Stimulated activated effector memory CD8-positive, alpha-beta T cell treated with anti-CD3 and anti-CD28 coated beads, Interleukin-12 subunit alpha, Interleukin-12 subunit beta, amount 100 ng/mL, for 72 hours (primary cell): ENCODE measurements around the gene APPBP2.

Experiments used
- ATAC-seq: fragments of 150-1000 bp; cut with Tn5 transposase; 2 replicates; pipeline ENCODE4 v1.10.0; 2021
- DNase-seq, 2 donors: peaks; one replicate each; pipeline ENCODE4 v3.0.0; 2021 to 2022; ENCODE audit warnings: low spot score in 2 of 2
- H3K27ac Mint-ChIP-seq: one replicate; pipeline ENCODE4 v1.8.0; 2022; ENCODE audit warnings: mild to moderate bottlenecking, mixed read lengths
- H3K36me3 Mint-ChIP-seq: one replicate; pipeline ENCODE4 v1.8.0; 2022; ENCODE audit warnings: mild to moderate bottlenecking, mixed read lengths
- H3K4me1 Mint-ChIP-seq: one replicate; pipeline ENCODE4 v1.8.0; 2022; ENCODE audit warnings: mixed read lengths
- H3K4me3 Mint-ChIP-seq: one replicate; pipeline ENCODE4 v1.8.0; 2022; ENCODE audit warnings: mild to moderate bottlenecking, mixed read lengths
- H3K9me3 Mint-ChIP-seq: one replicate; pipeline ENCODE4 v1.8.0; 2022; ENCODE audit warnings: mixed read lengths

Gene APPBP2

GRCh38 chr17:60542071-60542470 lies 16.0 kb upstream of the APPBP2 start:
- no peak overlapping the region for H3K27ac Mint-ChIP-seq
- no peaks in the 10 kb centered on the region for H3K36me3 Mint-ChIP-seq
- no peak for DNase-seq
- no peaks in the 10 kb centered on the region for H3K9me3 Mint-ChIP-seq
- H3K4me3 Mint-ChIP-seq: no peak overlapping the region
- no peaks in the 10 kb centered on the region for H3K4me1 Mint-ChIP-seq
- ATAC-seq: no peak

GRCh38 chr17:60540460-60540859 lies 14.4 kb upstream of the APPBP2 start:
- ATAC-seq (no peak), DNase-seq (no peak)
- Mint-ChIP-seq H3K4me3 (no peak overlapping the region), H3K4me1 (no peaks in the 10 kb centered on the region), H3K9me3 (no peaks in the 10 kb centered on the region), H3K36me3 (no peaks in the 10 kb centered on the region), H3K27ac (no peak overlapping the region)

- no peak overlapping the region for H3K27ac Mint-ChIP-seq
- H3K4me1 Mint-ChIP-seq: no peaks in the 10 kb centered on the region
- no peak overlapping the region for H3K4me3 Mint-ChIP-seq
- no peaks in the 10 kb centered on the region for H3K36me3 Mint-ChIP-seq
- no peak for DNase-seq
- ATAC-seq: no peak
- H3K9me3 Mint-ChIP-seq: no peaks in the 10 kb centered on the region
Measured at GRCh38 chr17:60539807-60540206, 13.8 kb upstream of the APPBP2 start.

DNA sequence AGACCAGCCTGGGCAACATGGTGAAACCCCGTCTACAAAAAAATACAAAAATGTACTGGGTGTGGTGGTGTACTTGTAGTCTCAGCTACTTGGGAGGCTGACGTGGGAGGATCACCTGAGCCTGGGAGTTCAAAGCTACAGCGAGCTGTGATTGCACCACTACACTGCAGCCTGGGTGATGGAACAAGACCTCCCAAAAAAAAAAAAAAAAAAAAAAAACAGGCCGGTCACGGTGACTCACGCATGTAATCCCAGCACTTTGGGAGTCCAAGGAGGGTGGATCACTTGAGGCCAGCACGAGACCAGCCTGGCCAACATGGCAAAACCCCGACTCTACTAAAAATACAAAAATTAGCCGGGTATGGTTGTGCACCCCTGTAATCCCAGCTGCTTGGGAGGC lies 12.7 kb upstream of the APPBP2 start:
- ATAC-seq: no peak
- no peaks in the 10 kb centered on the region for H3K36me3 Mint-ChIP-seq
- no peaks in the 10 kb centered on the region for H3K9me3 Mint-ChIP-seq
- H3K27ac Mint-ChIP-seq: no peak overlapping the region
- no peak for DNase-seq
- H3K4me1 Mint-ChIP-seq: no peaks in the 10 kb centered on the region
- no peak overlapping the region for H3K4me3 Mint-ChIP-seq

GRCh38 chr17:60535382-60536279 lies 9.6 kb upstream of the APPBP2 start:
- H3K4me1 Mint-ChIP-seq: no peaks in the 10 kb centered on the region
- H3K4me3 Mint-ChIP-seq: no peak overlapping the region
- H3K36me3 Mint-ChIP-seq: no peaks in the 10 kb centered on the region
- no peak for ATAC-seq
- no peaks in the 10 kb centered on the region for H3K9me3 Mint-ChIP-seq
- no peak overlapping the region for H3K27ac Mint-ChIP-seq
- no peak for DNase-seq

- Mint-ChIP-seq H3K27ac (no peak overlapping the region), H3K36me3 (no peaks in the 10 kb centered on the region), H3K9me3 (no peaks in the 10 kb centered on the region), H3K4me1 (no peaks in the 10 kb centered on the region), H3K4me3 (no peak overlapping the region)
- DNase-seq (no peak), ATAC-seq (no peak)
Measured at GRCh38 chr17:60534613-60535157, 8.6 kb upstream of the APPBP2 start.

- Mint-ChIP-seq H3K9me3 (no peaks in the 10 kb centered on the region), H3K27ac (no peak overlapping the region), H3K36me3 (no peaks in the 10 kb centered on the region), H3K4me3 (no peak overlapping the region), H3K4me1 (no peaks in the 10 kb centered on the region)
- no peak for ATAC-seq
- no peak for DNase-seq
Measured at GRCh38 chr17:60534010-60534555, 8.0 kb upstream of the APPBP2 start.

DNA sequence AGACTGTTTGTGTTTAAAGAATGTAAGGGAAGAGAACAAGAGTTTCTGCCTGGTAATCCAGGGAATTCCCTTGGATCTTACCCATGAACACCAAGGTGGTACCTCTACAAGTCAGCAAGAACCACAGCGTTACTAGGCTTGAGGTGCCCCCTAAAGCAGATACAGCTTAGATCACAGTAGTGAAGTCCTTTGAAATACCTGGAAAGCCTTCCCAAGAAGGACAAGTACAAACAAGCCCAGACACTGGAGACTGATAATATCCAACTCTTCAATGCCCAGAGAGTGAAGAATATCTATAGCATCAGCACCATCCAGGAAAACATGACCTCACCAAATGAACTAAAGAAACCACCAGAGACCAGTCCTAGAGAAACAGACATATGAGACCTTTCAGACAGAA lies 3.8 kb upstream of the APPBP2 start:
- peaks cover 11% of the 10 kb centered on the region for H3K36me3 Mint-ChIP-seq
- no peaks in the 10 kb centered on the region for H3K9me3 Mint-ChIP-seq
- no peak for DNase-seq
- H3K4me1 Mint-ChIP-seq: peaks cover 6% of the 10 kb centered on the region
- no peak overlapping the region for H3K4me3 Mint-ChIP-seq
- H3K27ac Mint-ChIP-seq: no peak overlapping the region
- ATAC-seq: no peak

DNA sequence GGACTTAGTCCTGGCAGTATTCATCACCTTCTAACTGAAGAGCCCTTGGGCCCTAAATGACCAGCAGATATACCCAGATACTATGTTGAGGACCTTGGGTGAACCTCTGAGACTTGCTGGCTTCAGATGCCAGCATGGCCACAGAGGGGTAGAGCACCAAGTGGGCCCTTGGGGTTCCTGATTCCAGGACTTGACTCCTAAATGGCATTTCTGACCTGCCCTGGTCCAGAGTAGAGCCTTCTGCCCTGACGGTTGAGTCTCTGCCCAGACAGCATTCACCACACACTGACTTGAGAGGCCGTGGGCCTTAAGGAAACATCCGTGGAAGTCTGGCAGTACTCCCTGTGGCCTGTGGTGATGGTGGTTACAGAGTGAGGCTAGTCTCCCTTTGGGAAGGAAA lies 2.8 kb upstream of the APPBP2 start:
- ATAC-seq (no peak), DNase-seq (no peak)
- Mint-ChIP-seq H3K4me3 (no peak overlapping the region), H3K36me3 (peaks cover 12% of the 10 kb centered on the region), H3K27ac (no peak overlapping the region), H3K9me3 (no peaks in the 10 kb centered on the region), H3K4me1 (peaks cover 11% of the 10 kb centered on the region)

GRCh38 chr17:60527701-60528100 lies 1.7 kb upstream of the APPBP2 start:
- H3K27ac Mint-ChIP-seq: no peak overlapping the region
- no peaks in the 10 kb centered on the region for H3K9me3 Mint-ChIP-seq
- H3K4me1 Mint-ChIP-seq: peaks cover 16% of the 10 kb centered on the region
- H3K4me3 Mint-ChIP-seq: no peak overlapping the region
- peaks cover 12% of the 10 kb centered on the region for H3K36me3 Mint-ChIP-seq
- ATAC-seq: no peak
- DNase-seq: no peak

GRCh38 chr17:60526726-60527125 lies 684 bp upstream of the APPBP2 start:
- DNase-seq: no peak
- Mint-ChIP-seq H3K36me3 (peaks cover 12% of the 10 kb centered on the region), H3K4me1 (peaks cover 24% of the 10 kb centered on the region), H3K27ac (peak overlapping the region; percentile 99), H3K9me3 (no peaks in the 10 kb centered on the region), H3K4me3 (peak overlapping the region; percentile 98)
- ATAC-seq: no peak

DNA sequence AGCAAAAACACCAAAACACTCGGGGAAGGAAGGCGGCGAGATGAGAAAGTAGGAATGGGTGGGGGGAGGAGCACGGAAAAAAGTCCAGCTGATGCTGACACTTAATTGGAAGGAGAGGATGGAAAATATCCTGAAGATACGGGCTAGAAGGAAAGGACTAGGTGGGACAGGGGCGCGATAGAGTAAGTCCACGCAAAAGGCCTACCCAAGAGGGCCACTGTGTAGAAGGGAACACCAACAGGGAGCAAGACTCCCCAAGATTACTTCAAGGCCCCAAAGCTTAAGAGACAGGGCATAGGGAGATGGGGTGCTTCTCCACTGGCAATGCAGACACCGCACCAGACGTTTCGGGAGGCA lies 736 bp downstream of the APPBP2 start:
- no peak for ATAC-seq
- Mint-ChIP-seq H3K9me3 (no peaks in the 10 kb centered on the region), H3K36me3 (peaks cover 19% of the 10 kb centered on the region), H3K4me1 (peaks cover 34% of the 10 kb centered on the region), H3K27ac (peak overlapping the region; percentile 99), H3K4me3 (peak overlapping the region; percentile 98)
- no peak for DNase-seq

GRCh38 chr17:60524463-60525327 lies 1.3 kb downstream of the APPBP2 start:
- Mint-ChIP-seq H3K4me3 (peak overlapping the region; percentile 98), H3K4me1 (peaks cover 34% of the 10 kb centered on the region), H3K36me3 (peaks cover 25% of the 10 kb centered on the region), H3K27ac (peak overlapping the region; percentile 99), H3K9me3 (no peaks in the 10 kb centered on the region)
- no peak for ATAC-seq
- no peak for DNase-seq

GRCh38 chr17:60523822-60524221 lies 2.2 kb downstream of the APPBP2 start:
- Mint-ChIP-seq H3K4me3 (peak overlapping the region; percentile 98), H3K36me3 (peaks cover 34% of the 10 kb centered on the region), H3K27ac (no peak overlapping the region), H3K9me3 (no peaks in the 10 kb centered on the region), H3K4me1 (peaks cover 34% of the 10 kb centered on the region)
- no peak for ATAC-seq
- no peak for DNase-seq

DNA sequence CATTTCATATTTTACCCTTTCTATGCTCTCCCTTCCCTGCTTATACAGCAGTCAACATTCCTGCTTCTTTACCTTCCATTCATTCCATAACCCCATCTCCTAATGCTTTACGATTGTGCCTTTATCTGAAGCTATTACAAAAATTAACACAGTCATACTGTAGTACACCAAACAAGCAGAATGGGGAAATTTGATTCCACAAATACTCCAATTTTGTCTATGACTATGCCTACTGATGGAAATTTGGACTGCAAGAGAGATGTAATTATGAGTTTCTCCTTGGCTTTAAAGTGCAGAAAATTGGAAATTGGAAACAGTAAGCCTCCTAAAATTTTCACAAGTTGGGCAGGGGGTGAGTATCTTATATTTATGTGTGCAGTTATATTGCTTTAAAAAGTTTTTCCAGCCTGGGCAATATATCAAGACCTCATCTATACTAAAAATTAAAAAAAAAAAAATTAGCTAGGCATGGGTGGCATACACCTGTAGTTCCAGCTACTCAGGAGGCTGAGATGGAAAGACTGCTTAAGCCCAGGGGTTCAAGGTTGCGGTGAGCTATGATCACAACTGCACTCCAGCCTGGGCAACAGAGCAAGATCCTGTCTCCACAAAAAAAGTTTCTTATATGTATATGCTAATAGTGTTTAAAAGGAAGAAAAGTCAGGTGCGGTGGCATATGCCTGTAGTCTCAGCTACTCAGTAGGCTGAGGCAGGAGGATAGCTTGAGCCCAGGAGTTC lies 3.0 kb downstream of the APPBP2 start:
- ATAC-seq (no peak), DNase-seq (no peak)
- no peaks in the 10 kb centered on the region for H3K9me3 Mint-ChIP-seq
- H3K36me3 Mint-ChIP-seq: peaks cover 40% of the 10 kb centered on the region
- H3K4me1 Mint-ChIP-seq: peaks cover 36% of the 10 kb centered on the region
- H3K27ac Mint-ChIP-seq: no peak overlapping the region
- H3K4me3 Mint-ChIP-seq: no peak overlapping the region
